GM12801 (cell line): ENCODE data around the gene IFNAR1.

Source experiments
- CTCF ChIP-seq: IDR thresholded peaks from one replicate; pipeline ENCODE4 v1.5.1; 2011; ENCODE audit warnings: control low read depth; ENCODE audit not compliant: insufficient read length; ENCODE audit errors: extremely low read depth

IFNAR1 gene

GRCh38 chr21:33368124-33368523 lies 43.4 kb downstream of the IFNAR1 start:
- no peak for TF ChIP-seq CTCF

GRCh38 chr21:33368576-33368975 lies 43.8 kb downstream of the IFNAR1 start:
- no peak for TF ChIP-seq CTCF

GRCh38 chr21:33369586-33369985 lies 44.8 kb downstream of the IFNAR1 start:
- no peak for TF ChIP-seq CTCF

GRCh38 chr21:33370305-33370704 lies 45.5 kb downstream of the IFNAR1 start:
- no peak for TF ChIP-seq CTCF

- no peak for TF ChIP-seq CTCF
These were observed 46.6 kb downstream of the IFNAR1 start for GRCh38 chr21:33371366-33371765.

GRCh38 chr21:33372582-33372981 lies 47.8 kb downstream of the IFNAR1 start:
- no peak for TF ChIP-seq CTCF

- no peak for TF ChIP-seq CTCF
These were observed 48.7 kb downstream of the IFNAR1 start for GRCh38 chr21:33373451-33373850.

- TF ChIP-seq CTCF = no peak
These were observed 49.3 kb downstream of the IFNAR1 start for GRCh38 chr21:33374080-33374449.
